ENCODE measurements around the gene DOCK1.

The DOCK1 gene

DNA sequence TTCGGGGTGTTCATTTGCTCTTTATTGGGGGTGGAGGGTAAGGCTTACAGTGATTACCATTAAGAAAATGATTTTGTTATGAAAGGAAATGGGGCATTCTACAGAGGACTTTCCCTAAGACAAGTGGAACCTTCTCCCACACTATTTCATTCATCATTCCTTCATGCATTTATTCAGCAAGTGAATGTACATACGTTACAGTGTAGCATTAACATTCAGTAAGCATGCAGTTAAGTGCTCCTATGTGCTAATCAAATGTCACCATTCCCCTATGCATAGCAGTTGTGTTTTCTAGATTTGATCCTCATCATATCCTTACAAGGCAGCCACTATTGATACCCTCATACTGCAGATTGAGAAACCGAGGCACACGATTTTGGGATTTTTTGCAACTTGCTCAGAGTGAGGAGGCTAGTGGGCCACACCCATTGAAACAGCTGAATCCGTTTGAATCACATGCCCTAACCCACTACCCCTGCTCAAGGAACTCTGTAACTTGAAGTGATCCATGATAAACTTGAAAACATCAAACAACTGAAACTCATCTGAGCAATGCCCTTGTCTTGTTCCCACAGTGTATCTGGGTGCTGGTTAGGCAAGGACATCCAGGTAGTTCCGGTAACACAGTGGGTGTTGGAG, 274.5 kb downstream of the DOCK1 start:
- DNase-seq (ENCODE audit: low read depth), result no peak

DNA sequence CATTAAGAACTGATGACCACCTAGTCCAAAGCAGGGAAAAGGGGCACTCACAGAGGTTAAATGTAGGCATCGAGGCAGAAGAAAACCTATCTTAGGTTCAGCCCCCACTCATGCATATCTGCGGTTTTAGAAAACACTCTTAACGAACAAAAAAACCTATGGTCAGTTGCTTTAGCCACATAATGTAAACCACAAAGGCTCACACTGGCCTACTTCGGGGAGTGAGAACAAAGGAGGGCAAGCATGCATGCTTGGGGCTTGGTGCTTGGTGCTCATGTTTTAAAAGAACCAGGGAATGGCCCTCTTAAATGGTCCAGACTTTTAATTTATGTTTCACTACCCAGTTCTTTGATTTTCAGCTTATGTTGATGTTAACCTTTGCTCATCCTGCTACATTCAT, 276.9 kb downstream of the DOCK1 start:
- no peak for DNase-seq (ENCODE audit: low read depth)

DNA sequence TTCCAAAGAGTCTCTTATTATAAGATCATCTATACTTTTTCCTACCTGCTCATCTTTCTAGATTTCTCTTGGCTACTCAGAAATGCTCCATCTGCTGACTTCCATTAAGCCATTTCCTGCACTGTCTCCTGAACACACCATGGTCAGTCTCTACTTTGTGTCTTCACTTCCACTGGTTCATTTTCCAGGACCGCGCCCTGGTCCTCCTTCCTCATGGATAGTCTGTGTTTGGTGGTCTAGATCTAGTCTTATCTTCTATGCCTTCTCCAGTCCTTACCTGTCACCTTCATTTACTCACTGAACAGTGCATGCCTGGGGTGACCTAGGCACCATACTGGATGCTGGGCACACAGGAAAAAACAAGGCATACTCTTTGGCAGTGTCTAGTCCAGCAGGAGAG, 279.4 kb downstream of the DOCK1 start:
- no peak for DNase-seq (ENCODE audit: low read depth)

DNA sequence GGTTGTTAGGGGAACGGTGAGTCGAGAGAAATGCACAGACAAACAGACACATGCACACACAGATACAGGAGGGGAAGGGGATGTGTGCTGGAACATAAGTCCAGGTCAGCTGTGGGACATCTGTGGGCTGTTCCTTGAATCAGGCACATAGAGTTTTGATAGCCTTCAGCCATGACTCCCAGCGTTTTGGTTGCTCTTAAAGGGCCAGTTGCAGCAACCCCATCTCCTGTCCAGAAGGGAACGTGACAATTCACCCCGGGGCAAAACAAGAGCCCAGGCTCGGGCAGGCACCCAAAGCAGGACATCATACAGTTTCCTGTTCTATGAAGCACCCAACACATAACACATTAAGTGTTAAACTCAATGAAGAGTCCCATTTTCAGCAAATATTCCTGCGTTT, 281.6 kb downstream of the DOCK1 start:
- no peak for DNase-seq (ENCODE audit: low read depth)

DNA sequence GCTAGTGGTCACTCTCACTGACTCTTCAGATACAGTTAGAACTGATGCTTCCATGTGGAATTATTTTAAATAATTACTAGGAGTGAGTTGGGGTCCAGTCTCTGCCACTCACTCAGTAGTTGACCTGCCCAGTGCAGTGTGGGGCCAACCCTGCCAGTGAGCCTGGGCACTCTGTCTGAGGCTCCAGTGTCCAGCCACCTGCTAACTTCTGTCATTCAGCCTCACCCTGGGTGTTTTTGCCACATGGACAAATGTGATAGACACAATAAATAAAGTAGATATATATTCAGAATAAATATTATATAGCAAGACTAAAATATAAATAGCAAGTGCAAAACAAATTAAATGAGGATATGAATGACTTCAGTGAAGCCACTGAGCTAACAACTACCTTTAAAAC, 284.0 kb downstream of the DOCK1 start:
- no peak for DNase-seq (ENCODE audit: low read depth)

DNA sequence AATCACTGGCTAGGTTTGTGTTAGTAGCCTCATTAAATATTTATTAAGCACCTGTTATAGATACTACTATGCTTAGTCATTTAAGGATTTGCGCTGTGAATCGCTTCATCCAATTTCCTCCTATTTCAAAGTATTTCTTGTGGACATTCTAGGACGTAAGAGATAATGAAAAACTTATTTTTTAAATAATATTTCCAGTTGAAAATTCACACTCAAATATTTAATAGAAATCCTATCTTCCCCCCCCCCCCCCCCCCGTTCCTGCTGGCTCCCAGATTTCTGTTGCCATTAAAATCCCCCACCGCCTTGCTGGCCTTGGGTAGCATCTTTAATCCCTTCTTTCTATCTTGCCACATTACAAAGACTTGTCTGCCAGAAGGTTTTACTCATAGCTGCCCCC, 285.2 kb downstream of the DOCK1 start:
- DNase-seq (ENCODE audit: low read depth), result no peak

DNA sequence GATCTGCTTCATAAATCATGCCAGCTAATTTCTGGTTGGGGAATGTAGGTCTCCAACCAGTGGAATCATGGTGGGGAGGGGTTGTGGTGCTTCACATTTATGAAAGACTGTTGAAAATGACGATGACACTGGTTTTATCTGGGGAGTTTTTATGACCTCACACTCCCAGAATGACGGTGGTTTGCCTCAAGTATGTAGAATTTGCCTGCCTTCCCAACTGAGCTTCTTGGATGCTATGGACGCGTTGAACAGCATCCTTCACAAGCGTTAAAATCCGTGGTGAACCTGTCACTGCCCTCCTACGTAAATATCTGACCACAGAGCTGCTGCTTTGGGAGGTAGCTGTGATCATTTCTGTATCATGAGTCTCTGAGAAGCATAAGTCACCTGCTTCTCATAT, 287.9 kb downstream of the DOCK1 start:
- no peak for DNase-seq (ENCODE audit: low read depth)

DNA sequence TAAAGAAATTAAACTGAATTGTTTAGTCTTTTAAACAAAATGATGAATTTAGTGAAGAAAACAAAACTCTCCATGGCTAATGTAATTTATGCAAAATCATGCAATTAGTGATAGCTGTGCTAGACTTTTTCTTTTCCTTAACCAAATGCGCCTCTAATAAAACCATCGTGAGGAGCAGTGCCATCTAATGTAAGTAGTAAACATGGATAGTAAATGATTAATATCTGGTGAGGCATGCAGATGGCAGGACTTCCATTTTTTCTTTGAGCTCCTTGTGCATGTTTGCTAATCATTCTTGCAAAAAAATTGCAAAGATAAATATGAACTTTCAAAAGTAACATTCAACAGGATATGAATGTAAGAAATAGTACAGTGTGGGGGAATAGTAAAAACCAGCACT, 288.9 kb downstream of the DOCK1 start:
- DNase-seq (ENCODE audit: low read depth), result no peak

DNA sequence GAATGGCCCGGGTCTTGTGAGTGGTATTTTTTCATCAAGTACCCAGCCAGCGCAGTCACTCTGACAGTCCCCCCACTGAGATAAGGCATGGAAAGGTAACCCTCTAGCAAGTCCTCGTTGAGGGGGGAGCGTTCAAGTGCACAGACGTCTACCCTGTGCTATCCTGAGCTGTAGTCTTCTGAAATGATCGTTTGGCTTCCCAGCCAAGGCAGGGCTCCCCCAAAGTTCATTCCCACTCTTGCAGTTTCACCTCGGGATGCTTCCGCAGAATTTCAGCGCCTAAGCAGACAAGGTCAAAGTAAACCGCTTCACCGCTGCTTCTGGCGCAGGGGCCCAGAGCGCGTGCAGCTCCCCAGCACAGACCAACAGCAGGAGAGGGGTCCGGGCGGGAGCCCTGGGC, 289.4 kb downstream of the DOCK1 start:
- DNase-seq (ENCODE audit: low read depth), result no peak

DNA sequence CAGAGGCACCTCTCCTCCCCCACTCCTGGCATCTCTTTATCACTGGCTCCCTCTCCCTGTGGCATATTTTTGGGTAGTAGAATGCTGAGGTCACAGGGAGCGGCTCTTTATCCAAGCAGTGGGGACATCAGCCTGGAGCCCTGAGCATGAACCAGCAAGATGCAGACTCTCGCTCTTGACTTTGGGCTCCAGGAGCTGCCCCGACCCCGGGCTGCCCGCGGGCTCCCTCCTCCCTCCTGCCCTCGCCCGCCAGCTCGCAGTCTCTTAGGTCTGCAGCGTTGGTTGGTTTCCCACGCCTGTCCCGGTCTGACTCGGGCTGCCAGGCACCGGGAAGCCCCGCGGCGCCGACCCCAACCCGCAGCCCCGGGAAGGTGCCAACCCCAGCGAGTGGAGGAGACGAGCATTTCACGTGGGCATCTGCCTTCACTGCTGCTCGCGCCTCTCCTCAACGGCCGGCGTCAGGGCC, 289.8 kb downstream of the DOCK1 start:
- no peak for DNase-seq (ENCODE audit: low read depth)

DNA sequence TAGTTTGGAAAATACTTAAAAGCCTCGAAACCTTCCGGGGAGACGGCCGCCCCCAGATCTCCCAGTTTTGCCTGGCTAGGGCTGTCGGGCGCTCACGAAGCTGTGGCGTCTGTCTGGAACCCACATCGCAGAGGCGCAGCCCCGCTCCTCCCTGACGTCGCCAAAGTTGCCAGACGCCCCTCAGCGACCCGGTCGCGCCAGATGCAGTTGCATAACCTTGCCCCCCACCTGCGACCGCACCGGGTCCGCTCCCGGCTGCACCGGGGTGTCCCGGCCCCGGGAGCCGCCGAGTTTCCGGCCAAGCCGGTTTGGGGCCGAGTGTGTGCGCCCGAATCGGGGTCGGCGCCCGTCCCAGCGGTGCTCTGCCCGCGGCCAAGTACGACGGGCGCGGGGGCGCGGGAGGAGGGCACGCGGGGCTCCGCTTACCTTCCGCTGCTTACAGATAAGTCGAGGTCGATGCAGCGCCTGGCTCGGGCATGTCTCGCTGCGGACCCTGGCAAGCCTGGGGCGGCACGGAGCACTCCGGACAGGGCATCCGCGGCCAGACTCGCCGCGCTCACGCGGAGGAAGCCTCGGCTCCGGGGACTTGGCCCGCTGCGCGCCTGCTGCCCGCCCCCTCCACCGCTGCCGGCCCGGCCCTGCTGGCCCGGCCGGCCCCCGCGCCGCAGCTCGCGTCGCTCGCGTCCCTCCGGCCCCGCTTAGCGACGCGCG, 290.5 kb downstream of the DOCK1 start:
- DNase-seq (ENCODE audit: low read depth), result no peak

DNA sequence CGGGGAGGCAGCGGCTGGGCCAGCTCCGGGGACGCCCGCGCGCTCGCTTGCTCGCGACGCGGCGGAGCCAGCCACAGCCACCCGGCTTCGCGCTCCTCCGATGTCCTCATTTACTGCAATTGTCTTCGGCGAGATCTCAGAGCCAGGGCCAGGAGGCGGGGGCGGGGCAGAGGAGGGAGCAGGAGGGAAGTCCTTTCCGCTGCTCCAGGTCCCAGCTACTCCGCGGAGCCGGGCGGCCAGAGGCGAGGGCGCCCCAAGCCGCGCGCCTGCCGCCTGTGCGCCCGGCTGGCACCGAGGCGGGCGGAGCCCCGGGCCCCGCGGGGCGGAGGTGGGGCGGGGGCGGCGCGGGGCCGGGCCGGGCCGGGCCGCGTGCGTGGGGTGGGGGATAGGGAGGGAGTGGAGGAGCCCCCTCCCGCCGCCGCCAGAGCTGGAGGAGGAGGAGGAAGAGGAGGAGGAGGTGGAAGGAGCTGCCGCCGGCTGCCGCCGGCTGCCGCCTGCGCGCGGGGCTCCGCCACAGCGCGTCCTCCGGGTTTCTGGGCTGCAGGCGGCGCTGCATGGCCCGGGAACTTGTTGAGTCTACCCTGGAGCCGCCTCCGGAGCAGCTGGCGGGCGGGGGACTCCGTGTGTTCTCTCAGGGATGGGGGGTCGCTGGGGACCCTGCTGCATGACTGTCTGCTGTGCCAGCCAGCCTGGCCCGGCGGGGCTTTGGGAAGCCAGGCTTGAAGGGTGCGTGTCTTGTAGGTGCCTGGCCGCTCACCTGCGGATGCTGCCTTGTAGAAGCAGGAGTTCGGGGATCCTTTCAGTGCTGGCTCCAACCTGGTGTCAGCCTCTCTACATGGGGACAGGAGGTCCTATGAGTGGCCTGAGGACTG, 291.3 kb downstream of the DOCK1 start, which contains the start of gene INSYN2A:
Gene INSYN2A (minus strand): TSS at position 310 of the 872 bp plus-strand sequence. CDS start 20,196 bp downstream, outside the sequence.
- no peak for DNase-seq (ENCODE audit: low read depth)

DNA sequence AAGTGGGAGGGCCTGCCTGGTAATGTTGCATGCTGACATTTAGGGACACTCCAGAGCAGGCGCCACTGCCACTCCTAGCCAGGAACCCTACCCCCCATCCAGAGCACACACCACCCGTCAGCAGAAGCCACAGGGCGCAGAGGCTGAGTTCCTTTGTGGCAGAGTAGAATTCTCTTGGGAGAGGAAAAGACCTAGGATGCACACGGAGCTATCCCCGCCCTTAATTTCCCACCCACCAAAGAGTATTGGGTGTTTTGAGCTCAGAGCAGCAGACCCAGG, 291.9 kb downstream of the DOCK1 start:
- DNase-seq (ENCODE audit: low read depth), result no peak

DNA sequence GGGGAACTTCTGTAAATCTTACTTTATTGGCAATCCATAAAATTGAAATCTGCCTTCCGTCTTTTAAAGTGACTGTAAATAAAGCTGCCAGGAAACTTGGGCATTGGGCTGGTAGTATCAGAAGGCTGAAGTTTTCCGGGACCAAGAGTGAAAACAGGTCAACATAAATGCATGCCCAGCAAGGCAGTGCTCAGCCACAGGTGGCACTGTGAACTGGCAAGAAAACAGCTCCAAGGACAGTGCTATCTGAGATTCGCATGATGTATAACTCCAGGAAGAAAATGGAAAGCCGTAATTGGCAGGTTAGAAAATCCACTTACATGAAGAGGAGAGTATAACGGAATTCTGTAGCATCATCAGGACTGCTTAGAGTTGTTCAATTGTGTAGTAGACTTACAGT, 293.1 kb downstream of the DOCK1 start:
- no peak for DNase-seq (ENCODE audit: low read depth)

DNA sequence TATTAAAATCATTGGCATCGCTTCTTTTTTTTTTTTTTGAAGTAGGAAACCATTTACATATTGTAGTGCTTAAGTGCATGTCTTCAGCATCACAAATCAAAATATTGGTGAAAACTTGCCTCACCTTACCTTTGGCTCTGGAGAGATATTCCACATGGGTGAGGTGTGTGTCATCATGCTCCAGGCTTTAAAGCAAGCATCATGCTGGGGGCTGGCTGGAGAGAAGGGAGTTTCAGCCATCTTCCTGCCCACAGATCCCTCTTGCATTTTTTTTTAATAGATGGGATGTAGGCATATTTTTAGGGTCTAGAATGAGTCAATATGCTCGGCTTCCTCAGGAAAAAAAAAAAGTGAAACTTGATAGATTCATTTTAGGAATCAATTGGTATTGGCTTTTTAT, 293.5 kb downstream of the DOCK1 start:
- DNase-seq (ENCODE audit: low read depth), result no peak

DNA sequence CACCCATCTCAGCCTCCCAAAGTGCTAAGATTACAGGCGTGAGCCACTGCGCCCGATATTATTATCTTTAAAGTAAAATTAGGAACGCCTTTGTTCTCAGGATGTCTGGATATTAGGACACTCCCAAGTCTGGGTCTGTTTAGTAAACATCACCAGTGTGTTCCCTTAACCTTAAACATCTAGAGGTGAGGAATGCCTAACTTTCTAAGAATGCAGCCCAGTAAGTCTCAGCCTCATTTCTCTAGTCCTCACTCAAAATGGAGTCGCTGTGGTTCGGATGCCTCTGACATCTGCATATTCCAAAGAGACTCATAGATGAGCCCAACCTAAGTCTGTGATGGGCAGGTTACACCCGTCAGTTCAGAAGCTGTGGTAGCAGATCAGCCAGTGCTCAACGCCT, 295.4 kb downstream of the DOCK1 start:
- no peak for DNase-seq (ENCODE audit: low read depth)

DNA sequence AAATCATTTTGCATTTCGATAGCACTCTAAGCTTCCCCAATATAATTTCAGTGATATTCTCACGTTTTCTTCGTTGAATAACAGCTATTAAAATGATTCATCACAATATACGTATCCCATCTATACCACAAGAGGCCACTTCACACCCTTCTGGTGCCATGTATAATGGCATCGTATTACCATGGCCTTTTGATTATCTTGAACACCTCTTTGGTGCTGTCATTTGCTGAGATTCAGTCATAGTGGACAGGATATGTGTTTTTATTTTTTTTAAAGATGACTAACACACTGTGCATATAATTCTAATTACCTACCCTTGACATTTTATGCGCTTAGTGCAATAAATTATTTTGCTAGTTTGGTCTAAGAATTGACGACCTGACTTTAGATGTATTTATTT, 297.8 kb downstream of the DOCK1 start:
- no peak for DNase-seq (ENCODE audit: low read depth)

DNA sequence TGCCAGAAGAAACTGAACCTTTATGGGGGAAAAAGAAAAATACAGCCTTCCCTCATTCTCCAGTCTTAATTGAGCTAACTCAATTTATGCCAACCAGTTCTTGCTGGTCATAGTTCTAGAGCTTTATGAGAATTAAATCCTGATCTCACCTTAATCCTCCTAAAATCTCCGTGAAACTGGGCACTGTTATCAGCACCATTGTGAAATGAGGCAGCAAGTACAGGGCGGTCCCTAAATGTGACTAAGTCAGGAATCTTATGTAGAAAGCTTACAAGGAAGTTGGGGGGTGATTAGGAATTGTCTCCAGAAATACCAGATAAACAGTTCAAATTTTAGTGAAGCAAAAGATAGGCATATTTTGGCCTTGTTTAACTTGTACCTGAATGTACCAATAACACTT, 301.9 kb downstream of the DOCK1 start:
- no peak for DNase-seq (ENCODE audit: low read depth)

DNA sequence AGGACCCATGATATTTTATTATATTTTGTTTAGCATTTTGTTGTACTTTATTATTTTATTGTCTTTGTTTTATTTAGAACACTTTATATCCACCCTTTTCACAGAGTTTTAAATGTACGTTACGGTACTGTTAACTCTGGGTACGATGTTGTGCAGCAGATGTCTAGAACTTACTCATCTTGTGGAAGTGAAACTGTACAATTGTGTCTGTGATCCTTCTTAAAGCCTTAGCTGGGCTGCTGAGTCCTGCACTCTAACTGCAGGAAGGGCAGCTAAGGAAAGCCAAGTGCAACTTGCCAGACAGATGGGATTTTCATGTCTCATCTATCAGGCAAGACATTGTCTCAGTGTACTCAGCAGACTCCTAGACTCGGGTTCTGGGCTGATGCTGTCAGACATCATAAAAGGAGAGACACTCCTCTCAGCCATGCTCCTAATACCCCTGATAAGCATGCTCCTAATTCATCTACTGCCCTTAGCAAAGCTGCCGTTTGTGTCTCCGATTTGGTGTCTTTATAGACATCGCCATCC, 305.8 kb downstream of the DOCK1 start:
- no peak for DNase-seq (ENCODE audit: low read depth)

DNA sequence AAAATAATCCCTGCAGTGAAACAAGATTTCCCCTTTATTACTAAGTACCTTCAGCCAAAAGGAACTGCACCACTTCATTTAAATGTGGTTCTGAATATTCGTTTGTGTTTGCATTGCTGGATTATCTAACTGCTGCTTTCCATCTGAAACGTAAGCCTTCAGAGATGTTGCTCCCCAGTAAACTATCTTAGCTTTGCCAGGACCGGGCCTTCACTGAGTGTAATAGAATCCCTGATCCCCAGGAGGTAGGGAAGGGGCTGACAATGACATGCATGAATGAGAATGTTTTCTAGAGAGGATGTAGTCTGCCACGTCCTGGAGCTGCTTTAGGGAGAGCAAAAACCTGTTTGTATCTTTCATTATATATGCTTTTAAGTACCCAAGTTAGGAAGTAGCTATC, 310.6 kb downstream of the DOCK1 start:
- no peak for DNase-seq (ENCODE audit: low read depth)

DNA sequence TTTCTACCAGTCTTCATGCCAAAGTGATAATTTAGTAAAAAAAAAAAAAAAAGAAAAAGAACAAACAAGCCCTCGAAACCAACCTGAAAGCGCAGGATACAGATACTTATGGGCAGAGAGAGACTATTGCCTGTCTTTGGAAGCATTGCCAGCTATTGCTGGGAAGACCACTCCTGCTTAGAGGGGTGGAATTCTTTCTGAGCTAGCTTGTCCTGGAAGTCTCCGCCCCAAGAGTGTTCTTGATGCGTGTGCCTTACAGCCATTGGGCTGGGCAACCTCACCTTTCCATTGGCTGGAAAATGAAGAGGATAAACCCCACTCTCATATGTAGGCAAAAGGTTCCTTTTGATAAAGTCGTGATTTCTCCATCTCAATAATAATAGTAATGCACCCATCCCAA, 311.0 kb downstream of the DOCK1 start:
- no peak for DNase-seq (ENCODE audit: low read depth)

DNA sequence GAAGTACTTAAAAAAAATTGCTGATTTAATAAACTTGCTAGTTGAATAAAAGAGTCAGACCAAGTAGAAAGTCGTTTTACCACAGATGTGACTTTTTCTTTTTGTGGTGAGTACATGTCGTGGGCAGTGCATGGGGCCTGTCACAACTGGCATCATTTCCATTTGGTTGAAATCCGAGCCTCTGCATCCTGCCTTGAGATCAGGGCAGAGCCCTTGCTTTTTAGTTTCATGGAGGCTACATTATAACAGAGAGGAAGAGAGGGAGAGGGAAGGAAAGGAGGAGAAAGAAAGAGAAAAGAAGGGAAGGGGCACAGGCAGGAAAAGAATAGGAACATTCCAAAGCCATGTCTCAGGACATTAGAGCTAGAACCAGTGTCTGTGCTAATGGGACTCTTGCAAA, 311.6 kb downstream of the DOCK1 start:
- no peak for DNase-seq (ENCODE audit: low read depth)

DNA sequence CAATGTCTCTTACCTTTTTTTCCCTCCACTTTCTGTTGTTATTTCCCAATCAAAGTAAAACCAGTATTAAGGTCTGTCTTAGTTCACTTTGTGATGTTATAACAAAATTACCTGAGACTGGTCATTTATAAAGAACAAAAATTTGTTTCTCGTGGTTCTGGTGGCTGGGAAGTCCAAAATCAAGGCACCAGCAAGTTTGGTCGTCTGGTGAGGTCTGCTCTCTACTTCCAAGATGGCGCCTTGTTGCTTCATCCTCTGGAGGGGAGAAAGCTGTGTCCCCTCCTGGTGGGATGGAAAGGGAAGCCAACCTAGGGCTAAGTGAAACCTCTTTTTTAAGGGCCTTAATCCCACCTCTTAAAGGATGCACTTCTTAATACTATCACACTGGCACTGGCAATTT, 313.4 kb downstream of the DOCK1 start:
- DNase-seq (ENCODE audit: low read depth), result no peak
